B cell (primary cell): ENCODE data around the gene MCM5. TPM values are rescaled to one million over a fixed set of nuclear protein-coding genes. Genes with fewer than 3 reads are reported as not detected.

ENCODE experiments used
- ATAC-seq: fragments of 200-7000 bp; cut with Tn5 transposase; one replicate; pipeline ENCODE4 v1.10.0; 2021; ENCODE audit warnings: low read depth, mild to moderate bottlenecking, moderate number of reproducible peaks, moderate library complexity
- CTCF ChIA-PET: fragments of 350-600 bp; sonication (Branson Sonifier 250); formaldehyde crosslinking; loops from one replicate; lab custom pipeline; 2021; ENCODE audit warnings: antibody characterized with exemption, inconsistent platforms; lab: Charles Lee
- POLR2A ChIA-PET: fragments of 350-600 bp; sonication (Branson Sonifier 250); formaldehyde crosslinking; loops from one replicate; lab custom pipeline; 2021; ENCODE audit warnings: antibody characterized with exemption; lab: Charles Lee
- DNase-seq: peaks from one replicate; pipeline ENCODE4 v3.0.0; 2013
- H2AFZ ChIP-seq: 2 replicates; pipeline ENCODE4 v1.6.1; 2012; ENCODE audit warnings: mild to moderate bottlenecking, low read depth, low read length; ENCODE audit not compliant: insufficient read depth, poor library complexity, severe bottlenecking
- H3K27ac ChIP-seq, 2 donors: 1 replicate in 1 of 2; 2 replicates in 1 of 2; pipeline ENCODE4 v1.5.1; 2012 to 2013; ENCODE audit warnings: low read length in 2 of 2, mild to moderate bottlenecking in 2 of 2, moderate library complexity in 1 of 2
- H3K27me3 ChIP-seq, 4 experiments: fragments of 200-600 bp in 1 of 4; sonication (generic) in 1 of 4; replicated peaks in 1 of 4; 1 replicate in 2 of 4; 2 replicates in 2 of 4; pipeline versions ENCODE4 v1.6.1 to v1.7.0; 2013 to 2016; ENCODE audit warnings: low read length in 3 of 4, mild to moderate bottlenecking in 2 of 4, mixed read lengths in 1 of 4, moderate library complexity in 1 of 4; ENCODE audit not compliant: insufficient read depth in 4 of 4, control insufficient read depth in 3 of 4; ENCODE audit errors: control extremely low read depth in 1 of 4
- H3K36me3 ChIP-seq, 2 experiments: replicated peaks in 1 of 2; 1 replicate in 1 of 2; 2 replicates in 1 of 2; pipeline versions ENCODE4 v1.6.1 to v1.7.1; 2013; ENCODE audit warnings: low read length in 1 of 2; ENCODE audit not compliant: insufficient read depth in 2 of 2, control insufficient read depth in 1 of 2; ENCODE audit errors: control extremely low read depth in 1 of 2, extremely low read depth in 1 of 2
- H3K4me1 ChIP-seq, 2 donors: fragments of 200-600 bp in 1 of 2; sonication (generic) in 1 of 2; 1 replicate in 1 of 2; 2 replicates in 1 of 2; pipeline versions ENCODE4 v1.5.1 to v1.6.1; 2013 to 2017; ENCODE audit warnings: low read length in 2 of 2; ENCODE audit not compliant: control insufficient read depth in 2 of 2, insufficient read depth in 2 of 2
- H3K4me2 ChIP-seq: replicated peaks from 2 replicates; pipeline ENCODE3; 2012; ENCODE audit warnings: mild to moderate bottlenecking, low read depth, low read length; ENCODE audit not compliant: poor library complexity, severe bottlenecking
- H3K4me3 ChIP-seq, 5 experiments: fragments of 200-600 bp in 1 of 5; sonication (generic) in 1 of 5; 1 replicate in 3 of 5; 2 replicates in 2 of 5; pipeline versions ENCODE4 v1.5.1 to v1.7.0; 2011 to 2016; ENCODE audit warnings: low read length in 4 of 5, mild to moderate bottlenecking in 4 of 5, low read depth in 2 of 5, control low read depth in 1 of 5, moderate library complexity in 1 of 5; ENCODE audit not compliant: insufficient read depth in 1 of 5; ENCODE audit errors: control extremely low read depth in 1 of 5, extremely low read depth in 1 of 5
- H3K79me2 ChIP-seq: fragments of 200-600 bp; sonication (generic); one replicate; pipeline ENCODE4 v1.6.0; 2016; ENCODE audit warnings: low read length; ENCODE audit not compliant: control insufficient read depth, insufficient read depth
- H3K9ac ChIP-seq: fragments of 200-600 bp; sonication (generic); 2 replicates; pipeline ENCODE4 v1.6.1; 2017; ENCODE audit warnings: mild to moderate bottlenecking, low read length, moderate library complexity
- H3K9me3 ChIP-seq, 3 donors: one replicate each; pipeline versions ENCODE4 v1.6.1 to v1.7.1; 2013; ENCODE audit warnings: low read length in 2 of 3; ENCODE audit not compliant: control insufficient read depth in 2 of 3, insufficient read depth in 1 of 3; ENCODE audit errors: control extremely low read depth in 1 of 3
- H4K20me1 ChIP-seq: 2 replicates; pipeline ENCODE4 v1.6.0; 2012; ENCODE audit warnings: mild to moderate bottlenecking, low read length; ENCODE audit not compliant: insufficient read depth, control insufficient read depth, poor library complexity, severe bottlenecking
- H3K27ac Mint-ChIP-seq: one replicate; pipeline ENCODE4 v1.8.0; 2021; ENCODE audit warnings: mixed read lengths
- H3K27me3 Mint-ChIP-seq: one replicate; pipeline ENCODE4 v1.8.0; 2021; ENCODE audit warnings: mixed read lengths
- H3K4me1 Mint-ChIP-seq: one replicate; pipeline ENCODE4 v1.8.0; 2021; ENCODE audit warnings: mixed read lengths
- H3K4me3 Mint-ChIP-seq: one replicate; pipeline ENCODE4 v1.8.0; 2021; ENCODE audit warnings: mixed read lengths
- H3K9me3 Mint-ChIP-seq: one replicate; pipeline ENCODE4 v1.8.0; 2022; ENCODE audit warnings: mixed read lengths; ENCODE audit not compliant: insufficient read depth
- CTCF ChIP-seq: fragments of 200-600 bp; IDR thresholded peaks from one replicate; pipeline ENCODE4 v1.8.0; 2022; ENCODE audit warnings: antibody characterized with exemption, mild to moderate bottlenecking
- EZH2 ChIP-seq: IDR thresholded peaks from 2 replicates; pipeline ENCODE4 v1.6.1; 2012; ENCODE audit warnings: borderline replicate concordance, low read depth, mild to moderate bottlenecking, moderate library complexity, low read length; ENCODE audit not compliant: insufficient read depth, poor library complexity, severe bottlenecking
- WGBS: methylation state at CpG from one replicate; pipeline ENCODE4 v1.1.5; 2013; ENCODE audit warnings: missing lambda C conversion rate; ENCODE audit not compliant: insufficient coverage; 5-methylcytosine and 5-hydroxymethylcytosine counted together
- intact Hi-C: fragments of 100-400 bp; cut with micrococcal nuclease; formaldehyde crosslinking; loops from one replicate; pipeline ENCODE4 v1.10.0; 2022
- polyA plus RNA-seq: library from polyadenylated mRNA; depleted of rRNA; stranded (reverse); fragments of >200 nt; gene quantifications from 2 replicates; pipeline ENCODE4 v1.2.3, GENCODE V29; 2012
- total RNA-seq, 2 donors: library from RNA; stranded (reverse); fragments of 120-200 nt in 1 of 2; gene quantifications; 1 replicate in 1 of 2; 2 replicates in 1 of 2; pipeline versions ENCODE4 v1.2.3 to v1.2.4, GENCODE V29; 2013 to 2022

The MCM5 gene
- total and polyA plus RNA-seq, 2 donors (not counting 1 experiment from before 2014, with no cell fraction given): 112 to 203 TPM

- H3K4me2 ChIP-seq: peak overlapping the region; percentile 84
- intact Hi-C loops: no loop called here
- 90% methylated on average over 6 of the region's 6 CpGs for whole genome bisulfite sequencing
- H4K20me1 ChIP-seq: no peaks in the 10 kb centered on the region
- POLR2A ChIA-PET: interaction anchor here (1.8 to 3.8 kb wide), 2 partner anchors 8 to 49 kb away, joined by 6 to 28 read pairs; no protein-coding TSS in a partner anchor
- no peak for DNase-seq
- Mint-ChIP-seq H3K27ac (peak overlapping the region; percentile 15), H3K9me3 (no peaks in the 10 kb centered on the region), H3K4me3 (peak overlapping the region; percentile 98), H3K27me3 (no peaks in the 10 kb centered on the region), H3K4me1 (peaks cover 44% of the 10 kb centered on the region)
- no peak overlapping the region for H3K9ac ChIP-seq
- H3K27me3 ChIP-seq: no peaks in the 10 kb centered on the region
- H3K4me3 ChIP-seq: no peak overlapping the region
- H3K36me3 ChIP-seq: peaks cover 0 to 48% of the 10 kb centered on the region in 2 experiments
- peaks cover 27 to 55% of the 10 kb centered on the region in 2 donors for H3K4me1 ChIP-seq
- CTCF ChIA-PET: interaction anchor here (7.3 to 16.1 kb wide), 2 partner anchors 9 to 48 kb away, joined by 60 to 311 read pairs; no protein-coding TSS in a partner anchor
- TF ChIP-seq CTCF (no peak), EZH2 (no peak)
- no peak overlapping the region for H2AFZ ChIP-seq
- no peak for ATAC-seq
- H3K9me3 ChIP-seq: no peaks in the 10 kb centered on the region
- peaks cover 33% of the 10 kb centered on the region for H3K79me2 ChIP-seq
- H3K27ac ChIP-seq: no peak overlapping the region
Measured at GRCh38 chr22:35401863-35402262, 1.9 kb downstream of the MCM5 start.

- no peak overlapping the region for H3K27ac Mint-ChIP-seq
- H3K9ac ChIP-seq: no peak overlapping the region
- intact Hi-C loops: no loop called here
Measured at GRCh38 chr22:35403356-35403755, 3.4 kb downstream of the MCM5 start.

More at GRCh38 chr22:35403356-35403755, 3.4 kb downstream of the MCM5 start:
- H3K27me3 ChIP-seq: no peaks in the 10 kb centered on the region
- H3K9me3 ChIP-seq: no peaks in the 10 kb centered on the region
- H3K36me3 ChIP-seq: peaks cover 0 to 61% of the 10 kb centered on the region in 2 experiments
- peaks cover 46% of the 10 kb centered on the region for H3K4me1 Mint-ChIP-seq
- H3K27ac ChIP-seq: no peak overlapping the region
- H3K27me3 Mint-ChIP-seq: no peaks in the 10 kb centered on the region
- CTCF ChIA-PET: interaction anchor here (1.5 to 16.1 kb wide), 2 partner anchors 26 to 49 kb away, joined by 4 to 311 read pairs; no protein-coding TSS in a partner anchor
- ATAC-seq (no peak), DNase-seq (no peak)
- POLR2A ChIA-PET: no interaction called here
- TF ChIP-seq EZH2 (no peak), CTCF (no peak)
- no peak overlapping the region for H3K4me3 Mint-ChIP-seq
- no peak overlapping the region for H2AFZ ChIP-seq
- 92% methylated on average over 6 of the region's 7 CpGs for WGBS
- no peaks in the 10 kb centered on the region for H4K20me1 ChIP-seq
- peaks cover 33% of the 10 kb centered on the region for H3K79me2 ChIP-seq
- no peak overlapping the region for H3K4me2 ChIP-seq
- peaks cover 19 to 40% of the 10 kb centered on the region in 2 donors for H3K4me1 ChIP-seq
- H3K9me3 Mint-ChIP-seq: no peaks in the 10 kb centered on the region
- no peak overlapping the region for H3K4me3 ChIP-seq
